Activated CD4-positive, alpha-beta T cell treated with anti-CD3 and anti-CD28 coated beads for 1 hour (primary cell): ENCODE data around the gene ZFP90.

Source experiments
- DNase-seq: peaks from one replicate; pipeline ENCODE4 v3.0.0-alpha.2; 2020

Gene ZFP90

DNA sequence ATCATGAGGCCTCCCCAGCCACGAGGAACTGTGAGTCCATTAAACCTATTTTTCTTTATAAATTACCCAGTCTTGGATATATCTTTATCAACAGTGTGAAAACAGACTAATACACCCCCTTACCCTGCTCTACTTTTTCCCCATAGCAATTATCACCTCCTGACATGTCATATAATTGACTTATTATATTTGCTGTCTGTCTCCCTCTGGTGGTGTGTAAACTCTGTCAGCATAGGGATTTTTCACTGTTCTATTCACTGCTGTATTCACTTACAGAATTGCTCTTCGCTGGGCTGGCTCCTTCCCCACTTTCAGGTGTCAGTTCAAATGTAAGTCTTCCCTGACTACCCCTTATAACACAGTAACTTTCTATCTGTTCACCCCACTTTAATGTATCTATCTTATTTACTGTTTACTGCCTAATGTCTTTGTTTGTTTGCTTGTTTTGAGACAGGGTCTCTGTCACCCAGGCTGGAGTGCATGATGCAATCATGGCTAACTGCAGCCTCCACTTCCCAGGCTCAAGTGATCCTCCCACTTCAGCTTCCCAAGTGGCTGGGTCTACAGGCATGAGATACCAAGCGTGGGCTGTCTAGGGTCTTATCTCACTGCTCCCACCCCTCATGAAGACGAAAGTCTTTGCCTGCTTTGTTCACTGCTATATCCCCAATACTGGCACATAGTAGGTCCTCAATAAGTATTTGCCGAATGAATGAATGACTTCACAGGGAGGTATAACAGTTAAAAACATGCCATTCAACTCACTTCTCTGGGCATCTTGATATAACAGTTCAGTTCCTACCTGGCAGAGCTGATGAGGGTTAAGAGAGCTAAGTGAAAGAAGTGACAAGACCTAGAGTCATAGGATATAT lies 53.6 kb downstream of the ZFP90 start:
- no peak for DNase-seq

DNA sequence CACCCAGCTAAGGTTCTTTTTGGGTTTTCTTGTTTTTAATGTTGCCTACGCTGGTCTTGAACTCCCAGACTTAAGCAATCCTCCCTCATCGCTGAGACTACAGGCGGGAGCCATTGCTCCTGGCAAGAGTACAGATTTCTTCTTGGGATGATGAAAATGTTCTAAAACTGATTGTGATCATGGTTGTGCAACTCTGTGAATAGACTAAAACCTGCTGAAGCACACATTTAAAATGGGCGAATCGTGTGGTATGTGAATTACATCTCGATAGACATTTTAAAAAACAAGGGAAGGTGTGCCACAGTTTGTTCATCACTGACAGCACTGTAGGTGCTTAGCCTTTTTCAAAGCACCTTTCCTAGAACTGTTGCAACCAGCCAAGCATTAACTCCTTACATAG lies 57.2 kb downstream of the ZFP90 start:
- DNase-seq = no peak

DNA sequence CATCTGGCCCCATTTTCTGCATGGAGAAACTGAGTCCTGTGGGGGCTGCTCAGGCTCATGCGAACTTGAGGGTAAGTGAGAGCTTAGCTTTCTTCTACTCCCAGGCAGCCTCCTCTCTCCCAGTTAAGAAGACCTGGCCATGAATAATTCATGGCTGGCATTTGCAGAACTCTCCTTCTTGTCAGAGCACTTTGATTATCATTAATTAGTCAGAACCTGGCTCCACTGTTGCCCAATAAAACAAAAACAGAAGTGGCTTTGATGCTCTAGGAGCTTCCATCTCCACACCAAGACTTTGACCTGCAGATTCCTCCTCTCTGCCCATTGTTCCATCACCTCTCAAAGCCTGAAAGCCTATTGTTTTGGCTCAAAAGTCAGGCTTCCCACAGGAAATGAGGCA lies 60.5 kb downstream of the ZFP90 start:
- DNase-seq = no peak

DNA sequence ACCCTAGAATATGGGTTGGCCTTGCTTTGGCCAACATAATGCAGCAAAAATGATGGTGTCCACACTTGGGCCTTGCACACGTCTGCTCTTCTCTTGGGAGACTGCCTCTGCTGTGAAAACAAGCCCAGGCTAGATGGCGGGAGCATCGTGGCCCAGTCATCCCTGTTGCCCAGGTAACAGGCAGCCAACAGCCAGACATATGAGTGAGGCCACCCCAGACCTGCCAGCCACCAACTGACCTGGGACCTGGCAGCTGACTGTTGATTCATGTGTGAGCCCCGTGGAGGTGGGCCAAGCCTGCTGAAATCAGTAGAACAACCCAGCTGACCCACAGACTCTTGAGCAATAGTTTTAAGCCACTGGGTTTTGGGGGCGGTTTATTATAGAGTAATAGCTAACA lies 66.7 kb downstream of the ZFP90 start:
- DNase-seq = no peak

DNA sequence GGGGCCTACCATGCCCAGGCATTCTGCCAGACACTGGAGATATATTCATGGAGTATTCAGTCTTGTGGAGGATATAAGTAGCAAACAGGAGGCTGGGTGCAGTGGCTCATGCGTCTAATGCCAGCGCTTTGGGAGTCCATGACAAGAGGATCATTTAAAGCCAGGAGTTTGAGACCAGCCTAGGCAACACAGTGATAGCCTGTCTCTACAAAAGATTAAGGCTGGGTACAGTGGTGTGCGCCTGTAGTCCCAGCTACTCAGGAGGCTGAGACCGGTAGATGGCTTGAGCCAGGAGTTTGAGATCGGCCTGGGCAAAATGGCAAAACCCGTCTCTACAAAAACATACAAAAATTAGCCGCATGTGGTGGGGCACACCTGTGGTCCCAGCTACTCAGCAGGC lies 68.4 kb downstream of the ZFP90 start:
- no peak for DNase-seq

DNA sequence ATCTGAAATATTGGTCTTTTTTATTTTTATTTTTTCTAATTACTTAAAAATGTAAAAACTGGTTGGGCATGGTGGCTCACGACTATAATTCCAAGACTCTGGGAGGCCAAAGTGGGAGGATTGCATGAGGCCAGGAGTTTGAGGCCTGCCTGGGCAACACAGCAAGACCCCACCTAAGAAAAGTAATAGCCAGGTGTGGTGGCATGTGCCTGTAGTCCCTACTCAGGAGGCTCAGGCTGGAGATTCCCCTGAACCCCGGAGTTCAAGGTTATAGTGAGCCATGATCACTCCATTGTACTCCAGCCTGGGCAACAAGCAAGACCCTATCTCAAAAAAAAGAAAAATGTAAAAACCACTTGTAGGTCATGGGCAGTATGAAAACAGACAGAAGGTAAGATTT lies 69.2 kb downstream of the ZFP90 start:
- DNase-seq = no peak

DNA sequence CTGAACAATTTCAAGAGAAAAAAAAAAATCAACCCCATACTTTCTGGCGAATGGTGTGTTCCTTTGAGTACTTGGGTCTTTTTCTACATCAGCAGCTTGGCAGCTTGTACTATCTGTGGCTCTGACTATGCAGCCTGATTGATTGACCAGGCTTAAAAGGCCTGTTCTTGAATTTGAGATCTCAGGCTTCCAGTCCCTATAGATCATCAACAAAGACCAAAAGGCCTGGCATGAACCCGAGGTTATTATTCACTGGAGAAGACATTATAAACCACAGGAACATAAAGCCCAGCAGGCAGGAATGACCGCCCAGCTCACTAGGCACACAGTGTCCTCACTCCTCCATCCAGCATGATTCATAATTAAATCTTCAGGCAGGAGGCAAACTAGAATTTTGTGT lies 73.9 kb downstream of the ZFP90 start:
- DNase-seq = no peak

DNA sequence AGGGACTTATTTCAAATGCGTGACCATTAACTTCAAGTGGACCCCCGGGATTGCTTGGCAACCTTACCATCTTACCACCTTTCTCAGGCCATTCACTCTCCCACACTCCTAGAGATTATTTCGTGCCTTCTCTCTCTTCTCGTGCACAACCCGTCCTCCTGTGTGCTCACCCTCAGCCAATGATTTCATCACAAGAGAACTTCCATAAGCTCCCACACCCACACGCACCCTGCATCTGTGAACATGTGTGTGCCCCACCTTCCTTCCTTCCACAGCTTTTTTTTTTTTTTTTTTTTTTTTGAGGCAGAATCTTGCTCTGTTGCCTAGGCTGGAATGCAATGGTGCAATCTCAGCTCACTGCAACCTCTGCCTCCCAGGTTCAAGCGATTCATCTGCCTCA lies 78.6 kb downstream of the ZFP90 start:
- DNase-seq = no peak
